ENCODE results near the gene MON2. TPM values are rescaled to one million over a fixed set of nuclear protein-coding genes. Genes with fewer than 3 reads are reported as not detected.

Gene MON2
- total RNA-seq, 1 donor from 2014 or later = 62.3 TPM

DNA sequence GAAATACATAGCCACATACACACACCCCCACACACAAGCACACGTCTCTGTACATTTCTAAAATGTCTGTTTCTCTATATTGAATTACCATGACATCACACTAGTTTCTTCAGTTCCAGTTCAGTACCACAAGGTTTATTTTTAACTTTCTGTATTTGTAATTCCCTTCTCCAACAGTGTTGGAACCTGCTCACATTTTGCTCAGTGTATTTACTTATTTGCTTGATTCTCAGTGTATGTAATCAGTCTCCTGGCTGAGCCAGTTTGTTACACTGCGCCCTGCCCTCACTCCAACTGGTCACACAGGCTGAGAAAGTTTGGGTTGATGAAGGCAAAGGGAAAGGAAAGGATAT lies 67.1 kb downstream of the MON2 start:
- Histone ChIP-seq H3K79me2 (ENCODE audit: low read depth) (no peaks in the 10 kb centered on the region), H3K27ac (no peak overlapping the region), H3K4me1 (no peaks in the 10 kb centered on the region), H2AFZ (replicated peaks) (no peak overlapping the region), H3K4me3 (no peak overlapping the region), H3K9ac (no peak overlapping the region), H3K27me3 (no peaks in the 10 kb centered on the region), H4K20me1 (ENCODE audit: low read depth) (no peaks in the 10 kb centered on the region), H3K4me2 (no peak overlapping the region), H3F3A (ENCODE audit: low read depth) (peaks cover 5% of the 10 kb centered on the region), H3K36me3 (peaks cover 18% of the 10 kb centered on the region), H3K9me3 (ENCODE audit: low read depth) (no peaks in the 10 kb centered on the region)
- no peak for DNase-seq (ENCODE audit: low spot score)
- Mint-ChIP-seq H3K4me3 (no peak overlapping the region), H3K27ac (peak overlapping the region; percentile 78), H3K27me3 (ENCODE audit: insufficient read depth, low read depth) (no peaks in the 10 kb centered on the region), H3K36me3 (peaks cover 23% of the 10 kb centered on the region), H3K9me3 (no peaks in the 10 kb centered on the region), H3K4me1 (no peaks in the 10 kb centered on the region)
- TF ChIP-seq, protein P1, sequence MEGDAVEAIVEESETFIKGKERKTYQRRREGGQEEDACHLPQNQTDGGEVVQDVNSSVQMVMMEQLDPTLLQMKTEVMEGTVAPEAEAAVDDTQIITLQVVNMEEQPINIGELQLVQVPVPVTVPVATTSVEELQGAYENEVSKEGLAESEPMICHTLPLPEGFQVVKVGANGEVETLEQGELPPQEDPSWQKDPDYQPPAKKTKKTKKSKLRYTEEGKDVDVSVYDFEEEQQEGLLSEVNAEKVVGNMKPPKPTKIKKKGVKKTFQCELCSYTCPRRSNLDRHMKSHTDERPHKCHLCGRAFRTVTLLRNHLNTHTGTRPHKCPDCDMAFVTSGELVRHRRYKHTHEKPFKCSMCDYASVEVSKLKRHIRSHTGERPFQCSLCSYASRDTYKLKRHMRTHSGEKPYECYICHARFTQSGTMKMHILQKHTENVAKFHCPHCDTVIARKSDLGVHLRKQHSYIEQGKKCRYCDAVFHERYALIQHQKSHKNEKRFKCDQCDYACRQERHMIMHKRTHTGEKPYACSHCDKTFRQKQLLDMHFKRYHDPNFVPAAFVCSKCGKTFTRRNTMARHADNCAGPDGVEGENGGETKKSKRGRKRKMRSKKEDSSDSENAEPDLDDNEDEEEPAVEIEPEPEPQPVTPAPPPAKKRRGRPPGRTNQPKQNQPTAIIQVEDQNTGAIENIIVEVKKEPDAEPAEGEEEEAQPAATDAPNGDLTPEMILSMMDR (IDR thresholded peaks at IDR 0.05) = no peak
- no peak for TF ChIP-seq EZH2 (IDR thresholded peaks at IDR 0.05)
- TF ChIP-seq EZH2phosphoT487 (IDR thresholded peaks at IDR 0.05) = no peak

DNA sequence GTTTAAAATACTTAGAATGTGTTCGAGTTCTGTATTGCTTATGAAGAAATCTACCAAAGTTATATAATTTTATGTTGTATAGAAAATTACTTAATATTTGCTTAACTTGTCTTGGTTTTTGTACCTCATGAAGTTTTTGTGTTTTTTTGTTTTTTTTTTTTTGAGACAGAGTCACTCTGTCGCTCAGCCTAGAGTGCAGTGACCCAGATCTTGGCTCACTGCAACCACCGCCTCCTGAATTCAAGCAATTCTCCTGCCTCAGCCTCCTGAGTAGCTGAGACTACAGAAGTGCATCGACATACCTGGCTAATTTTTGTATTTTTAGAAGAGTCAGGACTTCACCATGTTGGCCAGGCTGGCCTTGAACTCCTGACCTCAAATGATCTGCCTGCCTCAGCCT lies 69.9 kb downstream of the MON2 start:
- H3K4me3 Mint-ChIP-seq = no peak overlapping the region
- H3K27me3 Mint-ChIP-seq (ENCODE audit: insufficient read depth, low read depth) = no peaks in the 10 kb centered on the region
- H3K36me3 Mint-ChIP-seq = peaks cover 19% of the 10 kb centered on the region
- Histone ChIP-seq H3K9ac (no peak overlapping the region), H4K20me1 (ENCODE audit: low read depth) (no peaks in the 10 kb centered on the region), H3K79me2 (ENCODE audit: low read depth) (no peaks in the 10 kb centered on the region), H3K9me3 (ENCODE audit: low read depth) (no peaks in the 10 kb centered on the region), H3K27ac (no peak overlapping the region), H3K4me1 (no peaks in the 10 kb centered on the region), H3K27me3 (no peaks in the 10 kb centered on the region), H3K4me3 (no peak overlapping the region), H3F3A (ENCODE audit: low read depth) (peaks cover 5% of the 10 kb centered on the region), H3K36me3 (peaks cover 21% of the 10 kb centered on the region), H3K4me2 (no peak overlapping the region), H2AFZ (replicated peaks) (no peak overlapping the region)
- no peaks in the 10 kb centered on the region for H3K4me1 Mint-ChIP-seq
- H3K9me3 Mint-ChIP-seq = no peaks in the 10 kb centered on the region
- TF ChIP-seq EZH2phosphoT487 (IDR thresholded peaks at IDR 0.05) (no peak), EZH2 (IDR thresholded peaks at IDR 0.05) (no peak)
- TF ChIP-seq, protein P1 (IDR thresholded peaks at IDR 0.05) = no peak
- no peak overlapping the region for H3K27ac Mint-ChIP-seq
- no peak for DNase-seq (ENCODE audit: low spot score)

DNA sequence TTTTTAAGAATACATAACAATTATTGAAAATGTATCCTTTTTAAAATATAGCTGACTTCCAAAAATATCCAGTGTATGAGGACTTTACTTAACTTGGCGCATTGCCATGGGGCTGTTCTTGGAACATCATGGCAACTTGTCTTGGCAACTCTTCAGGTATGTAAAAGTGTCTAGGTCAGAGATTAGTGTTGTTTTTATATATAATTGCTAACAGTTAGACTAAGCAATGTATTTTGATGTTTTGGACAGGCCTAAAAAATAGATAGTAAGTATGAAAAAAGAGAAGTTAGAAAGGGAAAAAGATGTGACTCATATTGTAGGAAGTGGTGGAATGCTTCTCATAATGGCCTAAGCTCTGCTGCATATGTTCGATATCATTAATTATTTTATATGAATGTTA lies 70.9 kb downstream of the MON2 start:
- no peak for DNase-seq (ENCODE audit: low spot score)
- Histone ChIP-seq H3K27me3 (no peaks in the 10 kb centered on the region), H3K9me3 (ENCODE audit: low read depth) (no peaks in the 10 kb centered on the region), H4K20me1 (ENCODE audit: low read depth) (no peaks in the 10 kb centered on the region), H3K79me2 (ENCODE audit: low read depth) (no peaks in the 10 kb centered on the region), H3K36me3 (peaks cover 21% of the 10 kb centered on the region), H3K4me2 (no peak overlapping the region), H3K4me1 (no peaks in the 10 kb centered on the region), H3F3A (ENCODE audit: low read depth) (peaks cover 5% of the 10 kb centered on the region), H3K27ac (no peak overlapping the region), H2AFZ (replicated peaks) (no peak overlapping the region), H3K9ac (no peak overlapping the region), H3K4me3 (no peak overlapping the region)
- no peak overlapping the region for H3K4me3 Mint-ChIP-seq
- H3K9me3 Mint-ChIP-seq = no peaks in the 10 kb centered on the region
- no peak overlapping the region for H3K27ac Mint-ChIP-seq
- H3K27me3 Mint-ChIP-seq (ENCODE audit: insufficient read depth, low read depth) = no peaks in the 10 kb centered on the region
- H3K4me1 Mint-ChIP-seq = no peaks in the 10 kb centered on the region
- H3K36me3 Mint-ChIP-seq = peaks cover 17% of the 10 kb centered on the region
- TF ChIP-seq EZH2 (IDR thresholded peaks at IDR 0.05) (no peak), EZH2phosphoT487 (IDR thresholded peaks at IDR 0.05) (no peak)
- TF ChIP-seq, protein P1 (IDR thresholded peaks at IDR 0.05) = no peak

Measured in neural progenitor cell (in vitro differentiated cells).